Activated naive CD4-positive, alpha-beta T cell (primary cell): ENCODE data around the gene GRID1.

ENCODE experiments used
- DNase-seq, 4 experiments: peaks; one replicate each; lab custom pipeline; 2025; lab: John Stamatoyannopoulos, UW

Gene GRID1

DNA sequence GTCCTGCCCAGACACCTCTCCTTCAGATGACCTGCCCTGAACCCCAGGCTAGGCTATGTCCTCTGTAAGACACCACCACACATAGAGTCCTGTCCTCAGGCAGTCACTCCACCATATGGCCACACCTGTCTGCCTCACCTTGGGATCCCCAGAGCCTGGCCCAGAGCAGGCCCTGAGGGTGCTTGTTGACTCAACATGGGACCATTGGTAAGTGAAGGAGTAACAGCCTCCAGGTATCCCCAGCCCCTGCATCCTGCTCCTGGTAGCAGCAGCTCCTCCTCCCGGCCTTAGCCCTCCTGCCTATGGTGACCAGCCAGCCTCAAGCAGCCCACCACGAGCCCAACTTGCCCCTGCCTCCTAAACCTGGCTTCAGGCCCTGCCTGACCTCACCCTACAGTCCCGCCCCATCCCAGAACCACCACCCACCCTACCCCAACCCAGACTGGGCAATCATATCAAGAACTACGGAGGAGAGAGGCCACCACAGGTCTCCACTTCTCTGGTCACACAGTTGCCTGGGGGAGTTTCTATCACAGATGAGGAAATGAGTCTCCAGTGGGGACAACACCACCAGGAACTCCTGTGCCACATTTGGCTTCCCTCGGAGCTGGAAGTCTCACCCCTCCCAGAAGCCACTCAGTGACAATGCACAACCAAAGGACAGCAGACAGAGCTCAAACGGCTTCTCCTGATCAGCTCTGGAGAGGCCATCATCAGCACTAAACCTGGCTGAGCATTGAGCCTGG lies 136.6 kb downstream of the GRID1 start:
- DNase-seq: no peak

DNA sequence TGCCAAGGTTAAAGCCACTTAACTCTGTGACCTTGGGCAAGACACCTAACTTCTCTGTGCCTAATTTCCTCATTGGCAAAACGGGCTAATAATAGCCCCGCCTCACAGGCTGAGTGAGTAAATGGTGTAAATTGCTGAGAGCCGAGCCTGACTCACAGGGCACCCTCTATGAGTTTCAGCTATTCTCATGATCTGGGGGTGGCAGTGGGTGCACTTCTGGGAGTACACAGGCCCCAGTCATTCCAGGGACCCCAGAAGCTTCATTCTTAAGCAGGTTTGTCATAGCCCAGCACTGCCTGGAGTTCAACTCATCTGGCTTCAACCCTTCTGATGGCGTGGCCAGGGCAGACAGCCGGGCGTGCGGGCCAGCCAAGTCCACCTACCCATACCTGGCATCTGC lies 137.2 kb downstream of the GRID1 start:
- DNase-seq: no peak

DNA sequence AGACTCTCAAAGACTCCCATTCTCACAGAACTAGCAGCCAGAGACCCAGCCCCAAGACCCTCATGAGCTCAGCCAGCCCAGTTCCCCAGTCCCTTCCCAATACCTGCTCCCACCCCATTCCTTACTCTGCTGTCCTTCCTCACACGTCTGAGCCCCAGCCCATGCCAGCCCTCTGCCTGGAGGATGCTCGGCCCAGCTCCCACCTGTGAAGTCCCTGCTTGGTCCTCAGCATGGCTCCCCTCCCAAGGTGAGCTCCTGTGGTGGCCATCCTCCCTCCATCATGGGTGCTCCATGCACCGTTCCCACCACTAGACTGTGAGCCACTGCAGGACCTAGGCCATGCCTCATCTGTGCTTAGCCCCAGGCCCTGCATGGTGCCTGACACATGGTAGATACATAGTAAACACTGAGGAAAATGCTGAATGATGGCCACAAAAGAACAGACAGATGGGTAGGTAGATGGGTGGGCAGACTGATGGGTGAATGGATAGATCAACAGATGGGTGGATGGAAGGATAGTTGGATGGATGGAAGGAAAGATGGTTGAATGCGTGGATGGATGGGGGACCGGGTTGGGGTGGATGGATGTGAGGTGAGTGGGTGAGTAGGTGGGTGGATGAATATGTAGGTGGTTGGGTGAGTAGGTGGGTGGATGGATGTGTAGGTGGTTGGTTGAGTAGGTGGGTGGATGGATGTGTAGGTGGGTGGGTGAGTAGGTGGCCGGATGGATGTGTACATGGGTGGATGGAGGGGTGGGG lies 138.9 kb downstream of the GRID1 start:
- DNase-seq: no peak

DNA sequence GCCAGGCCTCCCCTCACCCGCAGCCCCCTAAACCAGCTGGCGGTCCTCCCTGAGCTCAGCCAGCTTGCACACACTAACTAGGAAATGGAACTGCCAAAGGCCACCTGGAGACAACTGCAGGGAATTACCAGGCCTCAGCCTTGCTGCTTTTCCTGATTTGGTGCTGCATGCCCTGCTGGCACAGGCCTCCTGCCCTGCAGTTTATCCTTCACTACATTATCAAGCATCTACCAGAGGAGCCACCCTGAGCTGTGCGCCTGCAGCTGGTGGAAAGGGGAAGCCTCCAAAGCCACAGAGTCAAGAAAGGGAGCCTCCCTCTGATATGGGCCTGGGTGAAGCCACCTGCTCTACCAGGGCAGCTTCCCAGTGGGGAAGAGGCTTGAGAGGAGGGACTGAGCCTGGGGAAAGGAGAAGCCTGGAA lies 139.8 kb downstream of the GRID1 start:
- DNase-seq: no peak

DNA sequence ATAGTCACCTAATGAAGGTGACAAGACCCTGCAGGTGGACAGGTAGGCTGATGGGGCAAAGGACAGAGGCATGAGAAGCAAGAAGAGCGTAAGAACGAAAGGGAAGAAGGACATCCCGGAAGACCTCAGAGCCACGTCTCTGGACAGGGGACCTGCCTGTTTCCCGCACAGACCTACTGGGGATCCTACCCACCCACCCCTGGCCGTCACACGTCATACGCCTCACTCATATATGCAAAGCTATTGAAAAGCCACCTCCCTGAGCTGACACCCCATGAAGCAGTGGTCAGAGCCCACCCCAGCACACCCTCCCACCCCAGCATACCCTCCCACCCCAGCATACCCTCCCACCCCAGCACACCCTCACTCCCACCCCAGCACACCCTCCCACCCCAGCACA lies 140.6 kb downstream of the GRID1 start:
- DNase-seq: no peak

DNA sequence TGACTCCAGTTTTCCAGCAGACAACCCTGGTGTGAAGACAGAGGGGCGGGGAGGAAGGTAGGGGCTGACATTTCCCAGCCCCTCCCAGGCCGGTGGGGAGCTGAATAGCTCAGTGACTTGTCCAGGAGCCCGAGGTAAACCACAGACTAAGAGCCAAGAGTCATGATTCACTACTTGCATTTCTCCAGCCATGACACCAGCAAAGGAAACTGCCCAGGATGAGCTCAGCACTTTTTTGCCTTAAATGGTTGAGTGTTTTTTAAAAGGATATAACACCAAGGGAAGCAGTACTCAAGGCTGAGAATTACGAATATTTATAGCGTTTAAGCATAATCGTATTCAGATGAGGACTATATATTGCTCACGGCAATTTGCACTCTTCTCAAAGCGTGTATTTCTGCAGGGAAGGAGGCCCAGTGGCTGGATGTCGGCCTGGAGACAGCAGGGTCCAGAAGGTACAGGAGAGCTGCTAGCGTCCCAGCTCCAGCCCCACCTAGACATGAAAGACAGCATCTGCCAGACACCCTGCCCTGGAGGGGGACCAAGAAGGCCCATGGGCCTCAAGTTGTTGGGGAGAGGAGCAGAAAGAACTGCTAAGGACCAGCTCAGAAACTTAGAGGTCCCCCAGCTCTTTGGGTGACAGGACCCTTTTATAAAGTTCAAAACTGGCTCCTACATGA lies 141.4 kb downstream of the GRID1 start:
- DNase-seq: no peak

DNA sequence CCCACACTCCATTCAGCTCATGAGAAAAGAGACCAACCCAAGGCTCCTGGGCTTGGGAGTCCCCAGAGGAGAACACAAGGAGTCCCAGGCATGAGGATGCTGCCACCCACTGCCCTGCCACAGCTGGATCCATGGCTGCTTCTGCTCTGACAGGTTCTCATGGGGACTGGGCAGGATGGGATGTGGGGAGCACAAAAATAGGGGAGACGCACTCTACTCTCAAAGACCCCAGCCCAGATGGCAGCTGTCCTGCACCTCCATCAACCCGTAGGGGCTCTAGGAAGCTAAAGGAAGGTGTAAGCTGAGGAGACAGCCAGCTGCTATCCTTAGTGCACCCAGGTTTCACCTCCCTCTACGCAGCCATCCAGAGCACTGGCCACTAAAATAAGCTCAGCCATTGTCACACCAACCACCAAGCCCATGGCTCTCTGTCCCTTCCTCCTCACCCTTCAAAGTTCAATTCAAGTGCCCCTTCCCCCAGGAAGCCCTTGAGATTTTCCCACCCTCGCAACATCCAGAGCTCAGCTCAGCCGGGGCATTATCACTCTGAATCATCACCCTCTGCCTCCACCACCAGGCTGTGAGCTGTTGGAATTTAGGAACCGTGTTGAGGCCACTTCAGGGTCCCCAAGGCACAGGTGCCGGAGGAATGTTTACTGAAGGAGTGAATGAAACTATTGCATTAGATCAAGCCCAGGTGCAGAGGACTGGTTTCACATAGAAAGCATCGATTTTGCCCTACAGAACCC lies 142.1 kb downstream of the GRID1 start:
- DNase-seq: no peak

DNA sequence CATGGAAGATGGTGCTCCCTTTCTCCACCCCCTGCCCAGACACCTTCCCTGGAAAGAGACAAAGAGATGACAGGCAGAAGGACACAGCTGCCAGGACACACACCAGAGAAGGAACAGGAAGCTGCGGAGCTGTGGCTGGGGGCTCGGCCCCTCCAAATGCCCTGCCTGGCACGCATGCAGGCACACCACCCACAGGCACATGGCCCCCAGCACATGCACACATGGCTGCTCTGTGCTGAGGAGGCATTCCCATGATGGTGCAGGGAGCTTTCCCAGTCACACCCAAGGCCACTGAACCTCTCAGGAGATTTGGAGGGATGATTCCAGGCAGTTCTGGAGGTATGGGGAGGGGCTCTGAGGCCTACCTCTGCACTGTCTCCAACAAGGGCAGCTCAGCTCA lies 143.3 kb downstream of the GRID1 start:
- DNase-seq: no peak

DNA sequence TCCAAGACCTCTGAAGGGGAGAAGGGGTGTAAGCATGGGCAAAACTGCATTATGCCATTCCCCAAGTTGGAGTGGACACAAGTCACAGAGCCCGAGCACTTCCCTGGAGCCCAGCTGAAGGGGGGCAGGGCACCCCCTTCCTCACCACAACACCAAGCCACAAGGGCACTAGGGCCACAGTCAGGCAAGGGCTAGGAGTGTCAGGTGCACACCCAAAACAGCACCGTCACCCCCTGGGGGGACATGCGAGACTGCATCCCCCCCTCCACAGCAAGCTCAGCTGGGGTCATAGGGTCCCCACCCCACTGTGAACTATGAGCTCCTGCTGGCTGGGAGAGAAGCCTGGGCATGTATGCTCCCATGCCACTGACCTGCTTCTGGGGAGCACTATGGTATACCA lies 143.9 kb downstream of the GRID1 start:
- DNase-seq: no peak

DNA sequence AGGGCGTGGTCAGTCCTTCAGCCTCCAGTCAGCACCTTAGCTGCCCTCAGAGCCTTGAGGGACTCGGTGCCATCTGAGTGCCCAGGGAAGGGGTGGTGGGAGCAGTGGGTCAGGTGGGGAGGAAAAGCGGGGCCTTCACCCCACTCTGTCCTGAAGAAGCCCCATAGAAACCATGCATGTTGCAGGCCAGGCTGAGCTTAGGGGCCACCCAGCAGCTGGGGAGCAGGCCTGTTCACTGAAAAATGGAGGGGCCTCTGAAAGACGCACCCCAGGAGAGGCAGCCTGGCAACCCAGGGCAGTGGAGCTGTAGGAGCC lies 144.3 kb downstream of the GRID1 start:
- DNase-seq: no peak

DNA sequence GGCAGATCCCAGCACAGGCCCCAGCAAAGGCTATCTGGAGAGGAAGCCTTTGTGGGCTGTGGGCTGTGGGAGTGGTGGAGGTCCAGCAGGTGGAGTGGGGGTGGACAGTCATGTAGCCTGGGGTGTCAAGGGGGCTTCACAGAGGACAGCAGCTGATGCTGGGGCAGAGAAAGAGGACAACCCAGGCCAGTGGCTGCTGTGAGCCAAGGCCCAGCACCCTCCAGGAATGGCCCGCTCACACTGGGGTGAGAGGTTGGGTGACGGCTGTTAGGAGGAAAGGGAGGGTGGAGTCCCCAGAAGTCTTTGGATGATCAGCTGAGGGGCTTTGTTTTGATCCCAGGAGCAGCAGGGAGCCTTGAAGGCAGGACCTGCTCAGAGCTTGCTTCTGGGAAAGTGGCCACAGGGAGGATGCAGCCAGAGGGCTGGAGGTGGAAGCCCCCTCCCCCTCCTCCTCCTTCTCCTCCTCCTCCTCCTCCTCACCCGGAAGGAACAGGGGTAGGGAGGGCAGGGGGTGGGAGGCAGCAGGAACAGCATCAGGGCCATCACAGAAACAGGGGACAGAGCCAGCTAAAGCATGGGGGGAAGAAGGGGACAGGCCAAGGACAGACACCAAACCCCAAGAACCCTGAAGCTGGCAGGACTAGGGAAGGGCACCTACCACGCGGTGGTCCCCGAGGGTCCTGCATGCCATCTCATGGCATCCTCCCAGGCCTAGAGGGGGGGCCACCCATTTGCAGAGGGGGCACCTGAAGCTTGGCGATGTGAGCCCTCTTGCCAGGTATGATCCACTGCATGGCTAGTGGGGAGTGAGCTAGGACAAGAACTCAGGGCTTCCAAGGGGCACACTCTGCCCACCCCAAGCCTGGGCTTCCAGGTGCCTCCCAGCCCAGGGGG lies 144.9 kb downstream of the GRID1 start:
- no peak for DNase-seq

DNA sequence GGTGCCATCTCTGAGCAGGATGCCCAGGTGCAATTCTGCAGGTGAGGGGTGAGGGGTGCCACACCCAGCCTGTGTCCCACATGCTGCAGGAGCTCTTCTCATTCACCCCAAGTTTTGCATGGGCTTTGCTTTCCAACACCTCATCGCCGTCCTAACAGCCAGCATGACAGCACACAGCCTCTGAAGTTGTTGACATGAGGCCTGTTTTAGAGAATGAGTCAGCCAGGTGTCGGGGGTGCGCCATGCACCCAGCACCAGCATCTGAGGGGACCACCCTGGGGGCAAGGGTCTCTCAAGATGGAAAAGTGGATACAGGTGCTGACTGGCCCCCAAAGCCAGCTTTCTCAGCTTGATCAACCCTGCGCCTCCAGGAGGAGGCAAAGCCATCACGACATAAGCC lies 146.0 kb downstream of the GRID1 start:
- DNase-seq: no peak

DNA sequence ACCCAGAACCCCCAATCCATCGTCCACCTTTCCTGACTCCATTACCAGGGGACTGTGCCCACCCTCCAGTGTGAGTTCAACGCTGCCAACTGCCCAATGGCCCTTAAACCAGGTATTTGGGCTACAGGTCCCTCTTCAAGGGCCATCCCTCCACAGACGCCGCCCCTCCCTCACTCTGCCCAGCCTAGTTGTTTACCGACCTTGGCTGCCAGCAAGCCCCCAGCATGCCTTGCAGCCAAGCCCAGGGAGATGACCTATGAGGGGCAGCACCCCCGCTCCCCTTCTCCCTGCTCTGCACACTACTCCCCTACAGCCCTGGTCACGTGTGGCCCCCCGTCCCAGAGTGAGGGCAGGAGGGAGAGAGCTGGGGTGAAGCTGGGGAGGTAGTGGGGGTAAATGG lies 147.3 kb downstream of the GRID1 start:
- no peak for DNase-seq

DNA sequence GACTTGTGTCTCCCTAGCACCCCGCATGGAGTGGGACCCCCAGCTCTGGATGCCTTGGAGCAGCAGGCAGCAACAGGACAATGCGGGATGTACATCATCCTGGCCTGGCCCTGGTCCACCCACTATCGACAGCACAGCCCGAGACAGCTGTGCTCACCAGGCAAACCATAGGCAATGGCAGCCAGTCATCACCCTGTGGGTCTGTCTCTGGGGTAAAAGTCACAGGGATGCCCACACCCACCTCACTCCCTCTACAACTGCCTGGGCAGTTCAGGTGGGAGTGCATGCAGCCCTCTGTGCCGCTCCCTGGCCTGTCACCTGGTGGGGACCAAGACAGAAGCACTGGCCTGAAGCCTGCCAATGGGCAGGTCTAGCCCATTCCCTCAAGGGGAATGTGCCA lies 147.8 kb downstream of the GRID1 start:
- DNase-seq: no peak

DNA sequence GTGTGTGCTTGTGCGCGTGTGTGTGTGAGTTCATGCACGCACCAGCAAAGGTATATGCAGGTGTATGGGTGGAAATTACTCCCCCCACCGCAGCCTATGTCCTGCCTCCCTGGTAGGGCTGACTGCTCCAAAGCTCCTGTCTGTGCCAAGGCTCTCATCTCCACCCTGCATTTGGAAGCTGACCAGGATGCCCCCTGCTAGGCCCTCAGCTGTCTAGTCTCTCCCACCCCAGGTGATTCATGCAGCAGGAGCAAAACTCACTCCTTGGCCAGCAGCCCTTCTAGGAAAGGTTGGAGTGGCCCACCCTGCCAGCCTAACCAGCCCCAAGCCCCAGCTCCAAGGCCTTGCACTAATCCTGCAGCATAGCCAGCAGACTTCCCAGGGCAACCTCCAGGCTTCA lies 148.4 kb downstream of the GRID1 start:
- no peak for DNase-seq

DNA sequence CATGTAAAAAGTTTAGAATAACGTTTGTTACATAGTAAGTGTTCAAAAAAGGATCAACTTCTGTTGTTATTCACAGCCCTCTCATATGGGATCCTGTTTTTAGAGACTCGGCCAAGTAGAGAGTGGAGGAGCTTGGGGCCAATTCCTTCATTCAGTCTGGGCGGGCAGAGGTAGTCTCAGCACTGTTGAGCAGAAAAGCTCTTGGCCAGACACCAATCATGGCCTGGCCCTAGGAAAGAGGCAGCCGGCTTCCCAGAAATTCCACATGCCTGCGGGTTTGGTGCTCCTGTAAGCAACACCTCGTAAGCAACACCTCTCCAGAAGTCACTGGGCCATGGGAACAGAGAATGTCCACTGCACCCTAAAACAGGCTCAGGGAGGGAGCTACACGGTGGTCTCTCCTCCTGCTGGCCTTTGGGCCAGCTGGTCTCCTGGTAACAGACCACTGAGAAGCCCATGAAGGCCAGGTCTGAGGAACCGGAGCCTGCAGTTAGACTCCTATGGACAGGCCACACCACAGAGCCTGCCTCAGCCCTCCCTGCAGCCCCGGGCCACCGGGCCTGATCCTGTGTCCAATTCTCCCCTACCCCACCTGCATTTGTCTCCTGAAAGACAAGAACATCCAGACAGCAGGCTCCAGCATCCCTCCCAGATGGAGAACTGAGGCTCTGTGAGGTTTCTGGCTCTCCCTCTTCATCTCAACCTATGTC lies 149.1 kb downstream of the GRID1 start:
- DNase-seq: no peak

DNA sequence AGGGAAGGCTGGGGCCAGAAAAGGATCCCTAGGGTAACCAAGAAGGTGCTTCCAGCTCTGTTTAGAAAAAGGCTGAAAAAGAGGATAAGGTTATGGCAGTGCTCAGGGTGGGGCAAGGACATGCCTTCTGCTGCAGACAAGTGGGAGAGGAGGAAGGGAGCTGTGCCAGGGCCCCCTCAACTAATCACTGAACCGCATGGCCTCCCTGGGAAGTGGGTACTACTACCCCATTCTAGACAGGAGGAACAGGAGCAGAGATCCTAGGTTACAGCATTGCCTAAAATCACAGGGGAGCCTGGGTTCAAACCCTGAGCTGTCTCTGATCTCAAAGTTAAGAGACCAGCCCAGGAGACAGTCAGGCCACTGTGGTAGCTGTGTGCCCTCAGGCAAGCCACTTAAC lies 149.7 kb downstream of the GRID1 start:
- no peak for DNase-seq

DNA sequence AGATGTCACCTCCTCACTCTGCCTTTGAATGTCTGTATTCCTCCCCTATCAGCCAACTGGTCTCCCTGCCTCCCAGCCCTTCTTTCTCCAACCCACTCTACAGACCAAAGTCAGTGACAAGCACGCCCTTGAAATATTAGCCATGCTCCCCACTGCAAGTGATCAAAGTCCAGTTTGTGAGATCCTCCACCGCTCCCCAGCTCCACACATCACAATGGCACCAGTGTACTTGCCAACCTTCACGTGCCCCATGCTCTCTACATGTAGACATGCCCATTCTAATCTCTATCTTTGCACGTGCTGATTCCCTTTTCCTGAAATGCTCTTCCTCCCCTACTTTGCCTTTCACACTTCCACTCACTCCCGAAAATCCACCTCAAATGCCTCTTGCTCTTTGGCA lies 150.9 kb downstream of the GRID1 start:
- DNase-seq: no peak

DNA sequence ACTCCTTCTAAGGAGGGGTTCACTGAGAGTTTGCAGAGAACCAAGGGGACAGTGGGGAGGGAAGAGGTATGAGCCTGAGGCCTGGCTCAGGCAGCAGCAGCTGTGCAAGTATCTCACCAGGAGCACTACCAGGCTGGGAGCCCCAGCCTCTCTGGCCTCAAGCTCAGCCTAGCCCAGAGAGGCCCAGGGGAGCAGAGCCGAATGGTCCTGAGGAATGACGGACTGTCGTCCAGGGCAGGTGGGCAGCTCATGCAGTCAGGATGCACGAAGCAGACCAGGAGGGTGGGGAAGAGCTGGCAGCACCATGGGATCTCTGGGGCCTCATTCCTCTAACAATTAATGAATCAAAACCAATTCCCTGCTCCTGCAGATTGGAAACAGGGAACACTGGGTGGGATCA lies 151.5 kb downstream of the GRID1 start:
- no peak for DNase-seq

DNA sequence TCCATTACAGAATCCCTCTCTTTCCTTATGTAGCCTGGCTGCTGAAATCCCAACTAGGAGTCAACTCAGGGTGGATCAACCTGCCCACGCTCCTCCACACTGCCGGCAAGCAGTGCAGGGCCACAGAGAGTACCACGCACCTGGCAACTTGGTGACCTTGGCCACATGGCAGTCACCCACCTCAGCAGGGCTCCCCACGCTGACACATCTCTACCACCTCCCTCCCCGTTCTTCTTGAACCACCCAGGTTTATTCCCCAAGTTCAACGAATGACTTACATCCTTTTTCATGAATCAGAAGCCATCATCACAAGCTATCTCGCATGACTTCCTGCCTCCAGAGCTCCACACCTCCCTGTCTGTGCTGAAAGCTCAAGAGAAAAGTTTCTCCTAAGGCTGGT lies 153.4 kb downstream of the GRID1 start:
- DNase-seq: no peak

DNA sequence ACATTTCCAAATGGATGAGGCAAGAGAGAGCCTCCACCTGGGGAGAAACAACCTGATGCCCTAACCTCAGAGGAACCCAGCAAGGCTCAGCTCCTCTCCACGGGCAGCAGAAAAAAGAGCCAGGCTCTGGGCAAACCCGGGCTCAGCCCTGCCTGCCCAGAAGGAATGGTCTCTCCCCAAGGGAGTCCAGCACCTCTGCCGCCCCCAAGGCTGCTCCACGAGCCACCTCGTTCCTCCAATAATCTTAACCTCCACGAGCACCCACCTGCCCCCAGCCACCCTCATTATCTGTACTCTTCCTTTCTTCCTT lies 154.2 kb downstream of the GRID1 start:
- no peak for DNase-seq
